ENCODE measurements around the gene NRM. TPM values are rescaled to one million over a fixed set of nuclear protein-coding genes. Genes with fewer than 3 reads are reported as not detected.

Gene NRM
- total RNA-seq, 1 experiment from 2014 or later: 31.2 TPM

GRCh38 chr6:30657454-30657853 is 33.3 kb downstream of the NRM start:
- DNase-seq (ENCODE audit: low spot score) (no peak), ATAC-seq (no peak)
- Mint-ChIP-seq H3K4me1 (no peaks in the 10 kb centered on the region), H3K27me3 (ENCODE audit: low read depth) (no peaks in the 10 kb centered on the region), H3K27ac (no peak overlapping the region), H3K9me3 (no peaks in the 10 kb centered on the region), H3K4me3 (no peak overlapping the region), H3K36me3 (peaks cover 67% of the 10 kb centered on the region)
- ChIA-PET POLR2A (no interaction called here), CTCF (interaction anchor here (0.9 to 1.5 kb wide), 3 partner anchors 15 to 73 kb away, joined by 3 to 4 read pairs (median 3); partner anchors contain the start of gene DHX16)
- TF ChIP-seq RORB (CRISPR knock-in tag; IDR thresholded peaks at IDR 0.05) (no peak), MYBL2 (CRISPR knock-in tag; IDR thresholded peaks at IDR 0.05) (no peak), HMGXB4 (CRISPR knock-in tag; IDR thresholded peaks at IDR 0.05) (no peak), ATF1 (CRISPR knock-in tag; IDR thresholded peaks at IDR 0.05) (no peak), NR3C1 (CRISPR knock-in tag; conservative IDR thresholded peaks at IDR 0.05; ENCODE audit: low read depth) (no peak), ARID4B (CRISPR knock-in tag; IDR thresholded peaks at IDR 0.05; ENCODE audit: borderline replicate concordance) (no peak), STAT6 (CRISPR knock-in tag; conservative IDR thresholded peaks at IDR 0.05; ENCODE audit: low read depth) (no peak), USF2 (CRISPR knock-in tag; IDR thresholded peaks at IDR 0.05) (no peak), ZBTB43 (CRISPR knock-in tag; IDR thresholded peaks at IDR 0.05) (no peak), SMAD4 (CRISPR knock-in tag; IDR thresholded peaks at IDR 0.05) (no peak), ZNF219 (CRISPR knock-in tag; IDR thresholded peaks at IDR 0.05; ENCODE audit: borderline replicate concordance) (no peak), CREM (CRISPR knock-in tag; IDR thresholded peaks at IDR 0.05) (no peak)

GRCh38 chr6:30656513-30656912 is 34.3 kb downstream of the NRM start:
- Mint-ChIP-seq H3K4me1 (no peaks in the 10 kb centered on the region), H3K4me3 (no peak overlapping the region), H3K36me3 (peaks cover 66% of the 10 kb centered on the region), H3K27ac (no peak overlapping the region), H3K27me3 (ENCODE audit: low read depth) (no peaks in the 10 kb centered on the region), H3K9me3 (no peaks in the 10 kb centered on the region)
- no peak; the same call in 1 of the 2 replicates for ATAC-seq
- CTCF ChIA-PET: interaction anchor here (0.9 to 1.5 kb wide), 3 partner anchors 16 to 74 kb away, joined by 3 to 4 read pairs (median 3); partner anchors contain the start of gene DHX16
- POLR2A ChIA-PET: no interaction called here
- DNase-seq (ENCODE audit: low spot score): no peak
- TF ChIP-seq CREB1 (CRISPR knock-in tag; IDR thresholded peaks at IDR 0.05) (no peak), JAZF1 (CRISPR knock-in tag; IDR thresholded peaks at IDR 0.05) (no peak), RELA (CRISPR knock-in tag; IDR thresholded peaks at IDR 0.05; ENCODE audit: borderline replicate concordance) (no peak), IRF2 (CRISPR knock-in tag; IDR thresholded peaks at IDR 0.05; ENCODE audit: borderline replicate concordance, low read depth) (no peak), NR1H2 (CRISPR knock-in tag; IDR thresholded peaks at IDR 0.05) (no peak), SOX15 (CRISPR knock-in tag; IDR thresholded peaks at IDR 0.05) (no peak), E2F1 (CRISPR knock-in tag; IDR thresholded peaks at IDR 0.05) (no peak), FOXJ3 (CRISPR knock-in tag; IDR thresholded peaks at IDR 0.05; ENCODE audit: borderline replicate concordance) (no peak), IRF1 (CRISPR knock-in tag; IDR thresholded peaks at IDR 0.05) (no peak)

Measured in WTC11 (cell line).